Measurements from ENCODE around the gene ATP6V0D1. TPM values are rescaled to one million over a fixed set of nuclear protein-coding genes. Genes with fewer than 3 reads are reported as not detected.

ATP6V0D1 gene
- total RNA-seq, 6 donors from 2014 or later = 69.1 to 221 (median 147) TPM

DNA sequence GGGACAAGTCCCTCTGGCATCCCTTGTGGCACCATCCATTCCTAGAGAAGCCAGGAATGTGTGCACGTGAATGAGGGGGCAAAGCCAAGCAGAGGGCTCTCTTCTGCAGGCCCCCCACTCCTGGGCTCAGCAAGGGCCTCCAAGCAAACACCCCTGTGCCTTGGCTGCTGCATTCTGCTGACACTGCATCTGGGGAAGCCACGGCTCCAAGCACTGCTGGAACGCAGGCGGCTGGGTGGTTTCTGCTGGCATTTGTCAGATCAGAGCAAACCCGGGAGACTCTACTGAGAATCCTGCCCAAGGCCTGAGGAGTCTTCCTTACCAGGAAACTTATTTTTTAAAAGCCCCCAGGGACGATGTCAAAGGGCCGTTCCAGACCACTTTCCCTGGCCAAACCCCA, 23.3 kb downstream of the ATP6V0D1 start:
- peak overlapping the region; percentile 70 to 88 (median 84) for H3K27ac ChIP-seq
- DNase-seq (no peak), ATAC-seq (ENCODE audit: low FRiP score in 2 of 2) (no peak)
- no peaks in the 10 kb centered on the region for H3K9me3 ChIP-seq
- H3K36me3 ChIP-seq = peaks cover 0 to 25% (median 9%) of the 10 kb centered on the region in 4 donors
- TF ChIP-seq EP300 (IDR thresholded peaks at IDR 0.05) (no peak), POLR2AphosphoS5 (IDR thresholded peaks at IDR 0.05) (no peak)
- H3K4me1 ChIP-seq = peaks cover 53 to 76% (median 75%) of the 10 kb centered on the region in 4 donors
- 66 to 85% methylated on average over 2 to 7 of the region's 7 CpGs for WGBS, 2 donors
- H3K27me3 ChIP-seq = no peaks in the 10 kb centered on the region
- no peak overlapping the region for H3K4me3 ChIP-seq

DNA sequence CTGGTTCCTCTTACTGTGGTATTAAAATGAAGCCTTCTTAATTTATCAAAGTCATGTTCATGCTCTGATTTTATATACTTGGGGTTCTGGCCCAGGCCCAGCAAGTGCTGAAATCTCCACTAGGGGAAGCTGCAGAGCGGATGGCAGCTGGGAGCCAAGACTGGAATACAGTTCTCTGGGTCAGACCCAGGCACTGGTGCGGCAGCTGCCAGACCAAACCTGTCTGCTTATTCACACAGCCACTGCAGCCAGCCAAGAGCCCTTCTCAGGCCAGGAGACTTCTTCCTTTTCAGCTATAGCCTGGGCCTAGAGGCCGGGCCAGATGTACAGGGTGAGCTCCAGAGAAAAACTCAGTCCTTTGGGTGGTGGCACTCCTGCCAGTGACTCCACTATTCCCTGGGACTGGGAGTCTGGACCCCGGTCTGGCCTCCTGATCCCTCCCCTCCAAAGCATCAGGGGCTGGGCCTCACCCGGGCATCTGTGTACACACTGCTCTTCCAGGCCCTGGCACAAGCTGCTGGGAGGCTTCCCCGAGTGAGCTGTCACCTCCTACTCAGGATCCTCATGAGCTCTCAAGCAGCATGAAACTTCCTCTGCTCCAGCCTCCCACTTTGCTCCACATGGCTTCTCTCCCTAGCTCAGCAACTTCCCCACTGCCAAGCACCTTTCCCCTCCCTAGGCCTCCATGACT, 24.4 kb downstream of the ATP6V0D1 start:
- ATAC-seq (ENCODE audit: low FRiP score in 2 of 2) (peak in 1 of 2 donors; percentile 38), DNase-seq (peak in 1 of 2 donors; percentile 70)
- H3K36me3 ChIP-seq = peaks cover 0 to 34% (median 18%) of the 10 kb centered on the region in 4 donors
- WGBS, 2 donors = 59 to 67% methylated on average over 6 of the region's 6 CpGs
- H3K27me3 ChIP-seq = no peaks in the 10 kb centered on the region
- no peak overlapping the region for H3K4me3 ChIP-seq
- no peak for TF ChIP-seq EP300 (IDR thresholded peaks at IDR 0.05)
- TF ChIP-seq, protein P1, sequence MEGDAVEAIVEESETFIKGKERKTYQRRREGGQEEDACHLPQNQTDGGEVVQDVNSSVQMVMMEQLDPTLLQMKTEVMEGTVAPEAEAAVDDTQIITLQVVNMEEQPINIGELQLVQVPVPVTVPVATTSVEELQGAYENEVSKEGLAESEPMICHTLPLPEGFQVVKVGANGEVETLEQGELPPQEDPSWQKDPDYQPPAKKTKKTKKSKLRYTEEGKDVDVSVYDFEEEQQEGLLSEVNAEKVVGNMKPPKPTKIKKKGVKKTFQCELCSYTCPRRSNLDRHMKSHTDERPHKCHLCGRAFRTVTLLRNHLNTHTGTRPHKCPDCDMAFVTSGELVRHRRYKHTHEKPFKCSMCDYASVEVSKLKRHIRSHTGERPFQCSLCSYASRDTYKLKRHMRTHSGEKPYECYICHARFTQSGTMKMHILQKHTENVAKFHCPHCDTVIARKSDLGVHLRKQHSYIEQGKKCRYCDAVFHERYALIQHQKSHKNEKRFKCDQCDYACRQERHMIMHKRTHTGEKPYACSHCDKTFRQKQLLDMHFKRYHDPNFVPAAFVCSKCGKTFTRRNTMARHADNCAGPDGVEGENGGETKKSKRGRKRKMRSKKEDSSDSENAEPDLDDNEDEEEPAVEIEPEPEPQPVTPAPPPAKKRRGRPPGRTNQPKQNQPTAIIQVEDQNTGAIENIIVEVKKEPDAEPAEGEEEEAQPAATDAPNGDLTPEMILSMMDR (IDR thresholded peaks at IDR 0.05) = peak in 3 of 6 experiments; percentile 25 to 37 (median 34)
- TF ChIP-seq POLR2AphosphoS5 (IDR thresholded peaks at IDR 0.05) = no peak
- TF ChIP-seq POLR2A (IDR thresholded peaks at IDR 0.05) = no peak
- H3K9me3 ChIP-seq = no peaks in the 10 kb centered on the region
- peak overlapping the region in 2 of 4 donors; percentile 33 to 88 for H3K27ac ChIP-seq
- peaks cover 56 to 76% (median 75%) of the 10 kb centered on the region in 4 donors for H3K4me1 ChIP-seq

DNA sequence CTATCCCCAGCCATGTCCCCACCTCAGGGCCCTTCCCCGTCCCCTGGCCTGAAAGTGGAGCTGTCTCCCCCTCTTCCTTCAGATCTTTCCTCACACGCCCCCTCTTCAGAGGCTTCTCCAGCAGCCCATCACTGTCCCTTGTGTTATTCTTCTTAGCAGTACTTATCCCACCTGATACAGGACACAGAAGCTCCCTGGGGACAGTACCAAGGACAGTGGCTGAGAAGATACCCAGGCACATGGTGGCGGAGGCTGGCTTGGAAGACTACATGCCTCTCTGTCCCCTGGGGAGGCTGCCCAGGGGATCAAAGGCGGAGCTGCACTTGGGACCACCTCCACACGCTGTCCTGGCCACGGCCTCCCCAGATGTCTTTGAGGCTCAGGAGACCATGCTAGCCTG, 26.1 kb downstream of the ATP6V0D1 start:
- no peak overlapping the region for H3K27ac ChIP-seq
- peaks cover 0 to 38% (median 30%) of the 10 kb centered on the region in 4 donors for H3K36me3 ChIP-seq
- H3K27me3 ChIP-seq = no peaks in the 10 kb centered on the region
- WGBS, 2 donors = 85 to 94% methylated on average over 6 of the region's 6 CpGs
- no peak for TF ChIP-seq EP300 (IDR thresholded peaks at IDR 0.05)
- TF ChIP-seq POLR2A (IDR thresholded peaks at IDR 0.05) = no peak
- H3K4me3 ChIP-seq = no peak overlapping the region
- H3K9me3 ChIP-seq = no peaks in the 10 kb centered on the region
- no peak for ATAC-seq (ENCODE audit: low FRiP score in 2 of 2)
- no peak for DNase-seq
- peaks cover 53 to 75% (median 71%) of the 10 kb centered on the region in 4 donors for H3K4me1 ChIP-seq

DNA sequence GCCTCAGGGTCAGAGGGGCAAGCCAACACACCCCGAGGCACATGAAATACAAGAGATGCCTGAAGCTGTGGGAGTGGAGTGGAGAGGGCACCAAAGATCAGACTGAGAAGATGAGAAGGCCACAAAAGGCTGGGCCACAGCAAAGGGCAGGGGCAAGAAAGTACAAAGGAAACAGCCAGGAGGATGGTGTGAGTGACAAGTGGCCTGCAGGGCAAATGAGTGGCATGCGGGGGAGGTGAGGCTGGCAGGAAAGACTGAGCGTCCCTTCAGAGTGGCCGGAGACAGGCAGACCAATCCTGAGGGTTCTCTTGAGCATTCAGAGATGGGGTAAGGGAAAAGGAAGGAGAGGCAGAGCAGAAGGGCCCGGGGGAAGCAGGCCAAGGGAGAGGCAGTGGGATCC, 26.9 kb downstream of the ATP6V0D1 start:
- no peak for DNase-seq
- TF ChIP-seq POLR2A (IDR thresholded peaks at IDR 0.05) (no peak), POLR2AphosphoS5 (IDR thresholded peaks at IDR 0.05) (no peak), EP300 (IDR thresholded peaks at IDR 0.05) (no peak)
- TF ChIP-seq, protein P1 (IDR thresholded peaks at IDR 0.05) = no peak
- no peak overlapping the region for H3K4me3 ChIP-seq
- WGBS, 2 donors = 78% methylated on average over 5 of the region's 5 CpGs
- no peak overlapping the region for H3K27ac ChIP-seq
- peaks cover 0 to 46% (median 33%) of the 10 kb centered on the region in 4 donors for H3K36me3 ChIP-seq
- ATAC-seq (ENCODE audit: low FRiP score in 2 of 2) = no peak
- H3K4me1 ChIP-seq = peaks cover 49 to 75% (median 70%) of the 10 kb centered on the region in 4 donors
- no peaks in the 10 kb centered on the region for H3K27me3 ChIP-seq
- H3K9me3 ChIP-seq = no peaks in the 10 kb centered on the region

DNA sequence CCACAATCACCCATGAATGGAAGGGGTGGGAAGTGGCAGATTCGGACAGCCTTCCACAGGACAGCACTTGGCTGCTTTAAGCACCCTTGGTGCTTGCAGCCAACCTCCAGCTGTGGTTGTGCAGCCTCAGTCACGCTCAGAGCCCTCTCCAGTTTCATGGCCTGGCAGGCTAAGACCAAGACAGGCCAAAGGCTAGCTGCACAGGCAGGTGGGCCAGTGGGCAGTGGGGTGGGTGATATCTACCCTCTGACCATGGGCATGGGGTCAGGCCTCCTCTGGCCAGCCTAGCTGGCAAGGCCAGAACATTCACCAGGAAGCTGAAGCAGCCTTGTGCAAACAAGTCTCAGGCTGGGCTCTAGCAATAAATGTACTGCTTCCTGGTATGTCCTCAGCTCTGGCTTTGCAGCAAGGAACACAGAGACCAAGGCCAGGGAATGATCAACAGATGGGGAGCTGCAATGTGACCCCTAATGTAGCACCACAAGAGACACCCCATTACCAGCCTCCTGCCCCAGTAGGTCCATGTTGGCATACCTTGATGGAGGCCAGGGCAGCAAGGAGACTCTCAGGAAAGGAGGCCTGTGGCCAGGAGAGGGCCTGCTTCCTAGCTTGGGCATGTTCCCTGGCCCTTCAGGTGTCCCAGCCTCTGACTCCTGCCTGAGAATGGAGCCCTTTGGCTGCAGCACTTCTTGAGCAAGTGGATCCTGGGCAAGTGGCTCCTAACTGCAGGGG, 29.1 kb downstream of the ATP6V0D1 start:
- Histone ChIP-seq H3K4me3 (no peak overlapping the region), H3K9me3 (no peaks in the 10 kb centered on the region), H3K36me3 (peaks cover 0 to 63% (median 38%) of the 10 kb centered on the region in 4 donors), H3K27ac (peak overlapping the region; percentile 4 to 69 (median 17)), H3K4me1 (peaks cover 44 to 72% (median 66%) of the 10 kb centered on the region in 4 donors), H3K27me3 (no peaks in the 10 kb centered on the region)
- peak in 1 of 2 donors; percentile 57 for DNase-seq
- 53 to 92% methylated on average over 2 of the region's 2 CpGs for WGBS, 2 donors
- peak in 1 of 2 donors; percentile 31 for ATAC-seq (ENCODE audit: low FRiP score in 2 of 2)
- TF ChIP-seq EP300 (IDR thresholded peaks at IDR 0.05) = no peak
- no peak for TF ChIP-seq POLR2AphosphoS5 (IDR thresholded peaks at IDR 0.05)
- TF ChIP-seq, protein P1 (IDR thresholded peaks at IDR 0.05) = no peak
- no peak for TF ChIP-seq POLR2A (IDR thresholded peaks at IDR 0.05)

All from upper lobe of left lung (tissue), 6 donors.